DND-41 (cell line): Measurements from ENCODE around the gene KLF1.
"Not testable (repeated sequence)": the region's sequence is repeated elsewhere in the genome, so short reads cannot be mapped to it uniquely, and the experiment has no call there.

Source experiments
- ATAC-seq: fragments of 200-7000 bp; cut with Tn5 transposase; 3 replicates; pipeline ENCODE4 v1.9.1; 2021; ENCODE audit warnings: low read depth; ENCODE audit not compliant: insufficient read depth
- DNase-seq: peaks from one replicate; pipeline ENCODE4 v3.0.0-alpha.2; 2020
- H2AFZ ChIP-seq: 2 replicates; pipeline ENCODE4 v1.6.0; 2012; ENCODE audit warnings: low read depth, low read length
- H3K27ac ChIP-seq: 2 replicates; pipeline ENCODE4 v1.5.1; 2012; ENCODE audit warnings: low read length, inconsistent platforms
- H3K27me3 ChIP-seq: fragments of 200-600 bp; sonication (generic); 2 replicates; pipeline ENCODE4 v1.6.0; 2012; ENCODE audit warnings: low read length, mild to moderate bottlenecking, inconsistent platforms; ENCODE audit not compliant: insufficient read depth, poor library complexity
- H3K36me3 ChIP-seq: 2 replicates; pipeline ENCODE4 v1.5.1; 2012; ENCODE audit warnings: low read length, inconsistent platforms; ENCODE audit not compliant: insufficient read depth
- H3K4me1 ChIP-seq: 2 replicates; pipeline ENCODE4 v1.5.1; 2012; ENCODE audit warnings: mild to moderate bottlenecking, low read length; ENCODE audit not compliant: insufficient read depth
- H3K4me2 ChIP-seq: 2 replicates; pipeline ENCODE4 v1.6.0; 2012; ENCODE audit warnings: mild to moderate bottlenecking, moderate library complexity, low read length, inconsistent platforms; ENCODE audit not compliant: insufficient read depth
- H3K4me3 ChIP-seq, 2 experiments: fragments of 200-600 bp in 1 of 2; shearing (Covaris generic) in 1 of 2; 2 replicates each; pipeline ENCODE4 v1.5.1; 2012 to 2016; ENCODE audit warnings: inconsistent platforms in 2 of 2, low read length in 2 of 2, mild to moderate bottlenecking in 2 of 2, low read depth in 1 of 2, moderate library complexity in 1 of 2
- H3K79me2 ChIP-seq: 2 replicates; pipeline ENCODE4 v1.6.0; 2012; ENCODE audit warnings: low read length, inconsistent platforms; ENCODE audit not compliant: insufficient read depth
- H3K9ac ChIP-seq: 2 replicates; pipeline ENCODE4 v1.6.0; 2012; ENCODE audit warnings: low read depth, mild to moderate bottlenecking, inconsistent platforms, low read length, moderate library complexity
- H3K9me3 ChIP-seq: 2 replicates; pipeline ENCODE4 v1.5.1; 2012; ENCODE audit warnings: low read length, moderate library complexity, mild to moderate bottlenecking, inconsistent platforms; ENCODE audit not compliant: insufficient read depth, severe bottlenecking
- H4K20me1 ChIP-seq: 2 replicates; pipeline ENCODE4 v1.6.0; 2012; ENCODE audit warnings: low read length; ENCODE audit not compliant: insufficient read depth
- EZH2 ChIP-seq: IDR thresholded peaks from 3 replicates; pipeline ENCODE4 v1.6.1; 2012; ENCODE audit warnings: borderline replicate concordance, low read depth, mild to moderate bottlenecking, moderate library complexity, low read length, inconsistent platforms; ENCODE audit not compliant: severe bottlenecking
- TF ChIP-seq, protein P1 (sequence below): IDR thresholded peaks from 2 replicates; pipeline ENCODE4 v1.5.1; 2012; ENCODE audit warnings: borderline replicate concordance, low read length, moderate library complexity, mild to moderate bottlenecking; ENCODE audit not compliant: poor library complexity, severe bottlenecking; ENCODE audit errors: extremely low read depth

Gene KLF1

DNA sequence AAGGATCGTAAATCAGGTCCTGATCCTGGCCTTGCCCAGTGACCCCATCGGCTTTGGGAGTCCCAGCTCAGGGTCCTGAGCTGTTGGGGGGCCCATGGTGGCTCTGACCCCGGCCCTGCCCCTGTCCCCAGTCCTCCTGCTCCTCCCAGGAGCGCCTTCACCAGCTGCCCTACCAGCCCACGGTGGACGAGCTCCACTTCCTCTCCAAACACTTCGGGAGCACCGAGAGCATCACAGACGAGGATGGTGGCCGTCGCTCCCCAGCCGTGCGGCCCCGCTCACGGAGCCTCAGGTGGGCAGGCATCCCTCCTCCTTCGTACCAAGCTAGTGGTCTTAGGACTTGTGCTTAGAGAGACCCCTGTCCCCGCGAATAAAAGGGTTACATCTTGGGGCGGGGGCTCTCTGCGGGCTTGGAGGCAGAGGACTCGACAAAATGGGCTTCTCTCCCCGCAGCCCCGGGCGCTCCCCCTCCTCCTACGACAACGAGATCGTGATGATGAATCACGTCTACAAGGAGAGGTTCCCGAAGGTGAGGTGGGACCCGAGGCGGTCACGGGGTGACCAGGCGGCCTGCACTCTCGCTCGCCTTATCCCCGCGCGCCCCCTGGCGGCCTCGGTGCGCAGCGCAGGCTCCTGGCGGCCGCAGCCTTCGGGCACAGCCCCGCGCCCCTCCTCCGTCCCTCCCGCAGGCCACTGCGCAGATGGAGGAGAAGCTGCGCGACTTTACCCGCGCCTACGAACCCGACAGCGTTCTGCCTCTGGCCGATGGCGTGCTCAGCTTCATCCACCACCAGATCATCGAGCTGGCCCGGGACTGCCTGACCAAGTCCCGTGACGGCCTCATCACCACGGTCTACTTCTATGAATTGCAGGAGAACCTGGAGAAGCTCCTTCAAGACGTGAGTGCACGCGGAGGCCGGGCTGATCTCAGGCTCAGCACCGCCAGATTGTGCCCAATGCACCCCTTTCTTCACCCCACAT lies 39.6 kb downstream of the KLF1 start:
- ATAC-seq = peak; percentile 93
- Histone ChIP-seq H3K36me3 (peaks cover 30% of the 10 kb centered on the region), H3K4me2 (peak overlapping the region; percentile 45; the same call in 1 of the 2 replicates), H3K9me3 (no peaks in the 10 kb centered on the region), H2AFZ (no peak overlapping the region; the same call in none of the 2 replicates), H3K27ac (no peak overlapping the region), H3K9ac (no peak overlapping the region), H3K4me1 (peaks cover 8% of the 10 kb centered on the region), H4K20me1 (peaks cover 12% of the 10 kb centered on the region), H3K79me2 (peaks cover 8% of the 10 kb centered on the region; the same call in 1 of the 2 replicates), H3K4me3 (no peak overlapping the region), H3K27me3 (no peaks in the 10 kb centered on the region)
- peak; percentile 70 for DNase-seq
- TF ChIP-seq, protein P1, sequence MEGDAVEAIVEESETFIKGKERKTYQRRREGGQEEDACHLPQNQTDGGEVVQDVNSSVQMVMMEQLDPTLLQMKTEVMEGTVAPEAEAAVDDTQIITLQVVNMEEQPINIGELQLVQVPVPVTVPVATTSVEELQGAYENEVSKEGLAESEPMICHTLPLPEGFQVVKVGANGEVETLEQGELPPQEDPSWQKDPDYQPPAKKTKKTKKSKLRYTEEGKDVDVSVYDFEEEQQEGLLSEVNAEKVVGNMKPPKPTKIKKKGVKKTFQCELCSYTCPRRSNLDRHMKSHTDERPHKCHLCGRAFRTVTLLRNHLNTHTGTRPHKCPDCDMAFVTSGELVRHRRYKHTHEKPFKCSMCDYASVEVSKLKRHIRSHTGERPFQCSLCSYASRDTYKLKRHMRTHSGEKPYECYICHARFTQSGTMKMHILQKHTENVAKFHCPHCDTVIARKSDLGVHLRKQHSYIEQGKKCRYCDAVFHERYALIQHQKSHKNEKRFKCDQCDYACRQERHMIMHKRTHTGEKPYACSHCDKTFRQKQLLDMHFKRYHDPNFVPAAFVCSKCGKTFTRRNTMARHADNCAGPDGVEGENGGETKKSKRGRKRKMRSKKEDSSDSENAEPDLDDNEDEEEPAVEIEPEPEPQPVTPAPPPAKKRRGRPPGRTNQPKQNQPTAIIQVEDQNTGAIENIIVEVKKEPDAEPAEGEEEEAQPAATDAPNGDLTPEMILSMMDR = peak; percentile 95
- TF ChIP-seq EZH2 = no peak

DNA sequence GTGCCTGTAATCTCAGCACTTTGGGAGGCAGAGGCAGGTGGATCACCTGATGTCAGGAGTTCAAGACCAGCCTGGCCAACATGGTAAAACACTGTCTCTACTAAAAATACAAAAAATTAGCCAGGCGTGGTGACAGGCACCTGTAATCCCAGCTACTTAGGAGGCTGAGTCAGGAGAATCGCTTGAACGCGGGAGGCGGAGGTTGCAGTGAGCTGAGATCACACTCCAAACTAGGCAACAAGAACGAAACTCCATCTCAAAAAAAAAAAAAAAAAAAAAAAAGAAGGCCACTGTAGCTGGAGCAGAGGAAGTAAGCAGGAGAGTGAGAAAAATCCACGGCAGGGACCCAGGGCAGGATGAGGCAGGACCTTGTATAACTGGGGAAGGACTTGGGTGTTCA lies 40.4 kb downstream of the KLF1 start:
- H2AFZ ChIP-seq, H3K9ac ChIP-seq, H3K4me1 ChIP-seq, H3K27me3 ChIP-seq, ATAC-seq, H3K9me3 ChIP-seq, DNase-seq, H3K4me3 ChIP-seq, H3K27ac ChIP-seq, H3K4me2 ChIP-seq: not testable (repeated sequence)
- H3K36me3 ChIP-seq = peaks cover 22% of the 10 kb centered on the region
- peaks cover 13% of the 10 kb centered on the region for H3K79me2 ChIP-seq
- H4K20me1 ChIP-seq = peaks cover 16% of the 10 kb centered on the region

DNA sequence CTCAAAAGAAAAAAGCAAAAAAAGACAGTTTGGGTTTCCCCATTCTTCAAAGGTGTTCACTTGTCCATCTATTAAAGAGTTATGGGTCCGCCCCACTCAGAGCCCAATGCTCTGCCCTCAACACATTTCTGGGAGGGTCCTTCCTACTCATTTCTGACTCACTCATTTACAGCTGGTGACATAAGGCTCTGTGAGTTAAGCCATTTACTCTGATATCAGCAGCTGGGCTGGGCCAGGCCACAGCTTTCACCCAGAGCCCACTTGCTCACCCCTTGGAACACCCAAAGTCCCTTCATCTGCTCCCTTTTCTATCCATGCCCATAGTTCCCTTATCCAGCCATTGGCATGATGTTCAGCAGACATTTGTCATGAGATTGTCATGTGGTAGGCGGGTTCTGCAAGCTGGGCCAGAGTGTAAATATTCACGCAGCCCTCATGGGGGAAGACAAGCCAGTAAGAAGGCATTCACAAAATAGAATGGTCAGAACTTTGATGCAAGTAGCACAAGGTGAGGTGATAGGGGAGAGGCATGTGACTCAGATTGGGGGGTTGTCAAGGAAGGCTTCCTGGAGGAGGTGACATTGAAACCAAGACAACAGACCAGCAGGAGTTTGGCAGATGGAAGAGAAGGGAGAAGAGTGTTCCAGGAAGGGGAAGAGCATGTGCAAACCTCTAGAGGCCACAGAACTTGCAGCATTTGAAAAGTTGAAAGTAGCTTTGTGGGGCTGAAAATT lies 42.8 kb downstream of the KLF1 start:
- Histone ChIP-seq H3K9me3 (no peaks in the 10 kb centered on the region), H3K4me1 (peaks cover 23% of the 10 kb centered on the region), H4K20me1 (peaks cover 31% of the 10 kb centered on the region), H3K27ac (no peak overlapping the region), H3K4me2 (no peak overlapping the region), H3K36me3 (peaks cover 21% of the 10 kb centered on the region), H3K79me2 (peaks cover 35% of the 10 kb centered on the region), H3K4me3 (no peak overlapping the region), H2AFZ (no peak overlapping the region), H3K27me3 (no peaks in the 10 kb centered on the region), H3K9ac (no peak overlapping the region)
- TF ChIP-seq, protein P1 = no peak
- TF ChIP-seq EZH2 = no peak
- DNase-seq (no peak), ATAC-seq (no peak)

DNA sequence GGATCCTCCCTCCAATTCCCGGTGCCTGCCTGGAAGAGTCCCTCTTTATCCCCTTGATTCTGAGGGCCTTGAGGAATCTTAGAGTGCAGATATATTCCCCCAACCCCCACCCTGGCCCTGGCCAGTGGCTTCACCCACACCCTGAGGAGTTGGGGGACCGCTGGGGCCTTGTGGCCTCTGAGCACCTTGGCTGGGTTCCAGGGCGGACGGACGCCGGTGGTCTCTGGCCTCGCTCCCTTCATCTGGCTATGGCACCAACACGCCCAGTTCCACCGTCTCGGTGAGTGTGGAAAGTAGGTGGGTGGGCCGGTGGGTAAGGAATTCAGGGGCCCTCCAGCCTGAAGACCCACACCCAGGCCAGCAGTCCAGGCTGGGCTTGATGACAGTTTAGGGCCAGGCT lies 43.7 kb downstream of the KLF1 start:
- TF ChIP-seq EZH2 = no peak
- Histone ChIP-seq H3K9me3 (no peaks in the 10 kb centered on the region), H3K9ac (no peak overlapping the region), H3K36me3 (peaks cover 18% of the 10 kb centered on the region), H4K20me1 (peaks cover 33% of the 10 kb centered on the region), H3K27ac (no peak overlapping the region), H3K79me2 (peaks cover 39% of the 10 kb centered on the region), H2AFZ (no peak overlapping the region), H3K4me1 (peaks cover 31% of the 10 kb centered on the region), H3K27me3 (no peaks in the 10 kb centered on the region), H3K4me2 (no peak overlapping the region), H3K4me3 (no peak overlapping the region)
- ATAC-seq = no peak
- no peak for DNase-seq
